D721Med (cell line): ENCODE data around the gene TRAF1.

Source experiments
- DNase-seq: peaks from one replicate; pipeline ENCODE4 v3.0.0; 2011; ENCODE audit warnings: low spot score; ENCODE audit not compliant: insufficient read length
- FAIRE-seq: peaks from 2 replicates; lab custom pipeline; 2011; peaks lifted over from hg19 to GRCh38; lab: Jason Lieb, UNC
- TF ChIP-seq, protein P1 (sequence below): IDR thresholded peaks from 2 replicates; pipeline ENCODE4 v1.5.1; 2012; ENCODE audit warnings: mild to moderate bottlenecking, control low read depth; ENCODE audit not compliant: insufficient read depth; ENCODE audit errors: missing control alignments

Gene TRAF1

DNA sequence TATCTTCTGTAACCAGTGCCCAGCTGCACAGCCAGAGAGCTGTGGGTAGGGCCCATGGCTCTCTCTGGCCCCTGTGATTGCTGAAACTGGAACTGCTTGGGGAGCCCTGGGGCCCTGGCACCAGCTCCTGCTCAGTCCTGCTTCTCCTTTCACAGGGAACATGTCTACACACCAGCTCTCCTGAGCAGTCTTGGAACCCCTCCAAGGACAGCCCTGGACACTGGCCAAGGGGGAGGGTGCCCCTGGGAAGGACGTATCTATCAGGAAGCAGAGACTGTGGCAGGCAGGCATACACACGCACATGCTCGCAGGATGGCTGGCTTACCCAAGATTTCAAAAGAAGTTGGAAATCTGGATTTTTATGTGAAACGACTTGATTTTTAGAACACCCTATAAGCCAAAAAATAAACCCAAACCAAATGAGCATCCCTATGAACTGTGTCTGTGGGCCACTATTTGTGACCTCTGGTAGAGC, 8.8 kb upstream of the TRAF1 start:
- FAIRE-seq, result no peak
- DNase-seq, result no peak
- TF ChIP-seq, protein P1, sequence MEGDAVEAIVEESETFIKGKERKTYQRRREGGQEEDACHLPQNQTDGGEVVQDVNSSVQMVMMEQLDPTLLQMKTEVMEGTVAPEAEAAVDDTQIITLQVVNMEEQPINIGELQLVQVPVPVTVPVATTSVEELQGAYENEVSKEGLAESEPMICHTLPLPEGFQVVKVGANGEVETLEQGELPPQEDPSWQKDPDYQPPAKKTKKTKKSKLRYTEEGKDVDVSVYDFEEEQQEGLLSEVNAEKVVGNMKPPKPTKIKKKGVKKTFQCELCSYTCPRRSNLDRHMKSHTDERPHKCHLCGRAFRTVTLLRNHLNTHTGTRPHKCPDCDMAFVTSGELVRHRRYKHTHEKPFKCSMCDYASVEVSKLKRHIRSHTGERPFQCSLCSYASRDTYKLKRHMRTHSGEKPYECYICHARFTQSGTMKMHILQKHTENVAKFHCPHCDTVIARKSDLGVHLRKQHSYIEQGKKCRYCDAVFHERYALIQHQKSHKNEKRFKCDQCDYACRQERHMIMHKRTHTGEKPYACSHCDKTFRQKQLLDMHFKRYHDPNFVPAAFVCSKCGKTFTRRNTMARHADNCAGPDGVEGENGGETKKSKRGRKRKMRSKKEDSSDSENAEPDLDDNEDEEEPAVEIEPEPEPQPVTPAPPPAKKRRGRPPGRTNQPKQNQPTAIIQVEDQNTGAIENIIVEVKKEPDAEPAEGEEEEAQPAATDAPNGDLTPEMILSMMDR, result no peak

- FAIRE-seq (no peak), DNase-seq (no peak)
- TF ChIP-seq, protein P1, result no peak
Observed at GRCh38 chr9:120934281-120934680, 7.7 kb upstream of the TRAF1 start.

DNA sequence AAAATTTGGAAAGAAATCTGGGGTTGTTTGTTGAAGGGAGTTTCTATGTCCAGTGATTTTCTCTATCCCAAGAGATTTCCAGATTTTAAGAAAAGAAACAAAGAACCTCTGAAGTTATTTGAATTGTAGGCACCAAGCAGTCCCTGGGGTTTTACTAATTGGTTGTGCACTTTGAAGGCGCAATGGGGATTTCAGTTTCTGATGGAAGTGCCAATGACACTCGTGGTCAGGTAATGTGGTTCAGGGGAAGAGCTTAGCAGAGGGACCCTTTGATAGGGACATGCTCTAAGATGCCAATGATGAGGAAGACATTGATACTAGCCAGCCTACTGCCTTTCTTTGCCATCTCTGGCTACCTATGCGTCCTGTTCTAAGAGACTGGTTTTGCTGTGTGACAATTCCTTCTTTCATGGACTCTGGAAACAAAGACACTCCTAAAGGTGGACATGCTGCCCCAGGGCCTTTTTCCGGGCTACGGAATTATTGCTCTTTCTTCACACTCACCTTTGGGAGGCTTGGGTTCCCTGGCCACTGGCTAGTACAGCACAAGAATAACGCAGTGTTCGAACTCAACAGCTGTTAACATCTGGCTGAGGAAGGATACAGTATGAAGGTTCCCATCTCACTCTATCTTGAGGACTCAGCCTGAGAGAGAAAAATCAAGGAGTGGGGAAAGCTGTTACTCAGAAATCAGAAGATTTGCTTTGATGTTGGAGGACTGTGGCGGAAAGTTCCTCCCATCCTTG, 6.9 kb upstream of the TRAF1 start:
- DNase-seq (no peak), FAIRE-seq (no peak)
- TF ChIP-seq, protein P1, result no peak

DNA sequence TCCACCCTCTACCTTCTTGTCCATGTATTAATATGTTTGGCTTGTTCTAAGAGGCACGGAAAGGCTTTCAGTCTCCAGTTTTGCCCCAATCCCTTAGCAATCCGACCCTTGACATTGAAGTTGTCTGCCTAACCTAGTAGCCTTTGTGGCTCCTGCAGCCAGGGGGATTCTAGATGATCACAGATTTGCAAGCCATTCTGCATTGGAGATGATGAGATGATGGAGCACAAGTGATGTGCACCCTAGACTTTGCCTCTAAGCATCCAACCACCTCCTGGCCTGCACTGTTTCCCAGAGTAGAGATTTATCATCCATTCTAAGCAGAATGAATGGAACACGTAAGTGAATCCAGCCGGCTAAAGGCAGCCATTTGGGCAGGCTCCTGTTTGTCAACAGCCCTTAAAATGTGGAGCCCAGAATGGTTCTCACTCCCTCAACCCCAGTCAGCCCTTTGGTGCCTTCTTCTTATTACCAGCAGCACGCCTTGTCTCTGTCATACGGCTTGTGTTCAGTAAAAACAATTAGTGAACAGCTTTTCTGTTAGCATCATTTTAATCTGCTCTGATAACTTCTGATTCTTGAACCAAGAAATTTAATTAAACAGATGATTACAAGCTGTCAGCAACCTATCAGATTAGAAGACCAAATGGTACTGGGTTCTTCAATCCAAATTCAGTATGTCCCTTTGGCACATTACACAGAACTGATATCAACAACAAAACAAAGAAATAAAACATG, 5.7 kb upstream of the TRAF1 start:
- peak; percentile 59 for DNase-seq
- peak; percentile 76 for FAIRE-seq
- TF ChIP-seq, protein P1, result no peak

- FAIRE-seq (no peak), DNase-seq (no peak)
- TF ChIP-seq, protein P1, result no peak
Observed at GRCh38 chr9:120931231-120932085, 4.9 kb upstream of the TRAF1 start.

DNA sequence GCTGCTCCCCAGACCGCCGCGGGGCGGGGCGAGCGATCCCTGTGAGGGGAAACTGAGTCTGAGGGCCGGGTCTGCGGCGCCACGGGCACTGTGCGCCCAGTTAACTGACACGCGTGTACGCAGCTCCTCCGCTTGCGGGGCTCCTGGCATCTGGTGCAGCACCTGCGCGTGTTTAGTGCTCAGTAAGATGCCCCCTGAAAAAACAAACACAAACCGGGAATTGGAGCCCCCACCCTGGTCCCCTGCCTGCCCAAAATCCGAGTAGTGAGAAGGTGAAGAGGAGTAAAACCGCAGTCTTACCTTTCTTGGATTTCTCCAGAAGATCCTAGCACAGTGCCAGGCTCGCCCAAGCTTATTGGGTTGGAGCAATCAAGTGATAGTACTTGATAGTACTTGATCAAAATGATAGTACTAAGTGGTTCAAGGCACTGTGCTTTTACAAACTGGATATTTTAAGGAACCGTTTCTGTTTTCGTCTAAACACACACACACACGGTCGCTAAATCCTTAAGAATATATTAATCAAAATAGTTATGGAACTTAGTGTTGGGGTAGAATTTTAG, 2.7 kb upstream of the TRAF1 start:
- no peak for DNase-seq
- TF ChIP-seq, protein P1, result no peak
- no peak for FAIRE-seq
